ENCODE data around the gene FAM168A.

Gene FAM168A

DNA sequence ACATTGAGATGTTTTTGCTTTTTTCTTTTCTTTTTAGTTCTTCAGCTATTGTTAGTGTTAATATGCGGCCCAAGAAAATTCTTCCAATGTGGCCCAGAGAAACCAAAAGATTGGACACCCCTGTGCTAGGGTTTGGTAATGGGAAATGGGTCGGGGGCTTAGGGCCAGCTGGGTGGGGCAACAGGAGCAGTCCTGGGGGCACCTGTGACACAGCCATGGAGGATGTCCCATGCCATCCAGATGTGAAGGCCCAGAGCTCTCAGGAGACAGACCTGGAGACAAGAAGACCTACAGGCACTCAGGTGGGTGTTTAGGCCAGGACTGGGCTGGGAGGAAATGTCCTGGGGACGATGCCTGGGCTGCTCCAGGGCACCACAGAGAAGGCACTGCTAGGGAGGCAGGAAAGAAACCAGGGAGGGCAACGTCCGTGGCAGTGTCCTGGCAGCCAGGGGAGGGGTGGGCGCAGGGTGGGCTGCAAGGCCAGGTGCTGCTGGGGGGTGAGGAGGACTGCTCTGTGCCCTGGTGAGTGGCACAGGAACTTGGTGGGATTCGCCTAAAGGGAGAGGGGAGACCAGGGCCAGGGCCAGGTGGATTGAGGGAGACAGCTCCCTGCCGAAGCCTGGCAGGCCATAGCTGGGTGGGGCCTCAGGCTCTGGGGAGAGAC is 200.3 kb downstream of the FAM168A start:
- no peak for DNase-seq

DNA sequence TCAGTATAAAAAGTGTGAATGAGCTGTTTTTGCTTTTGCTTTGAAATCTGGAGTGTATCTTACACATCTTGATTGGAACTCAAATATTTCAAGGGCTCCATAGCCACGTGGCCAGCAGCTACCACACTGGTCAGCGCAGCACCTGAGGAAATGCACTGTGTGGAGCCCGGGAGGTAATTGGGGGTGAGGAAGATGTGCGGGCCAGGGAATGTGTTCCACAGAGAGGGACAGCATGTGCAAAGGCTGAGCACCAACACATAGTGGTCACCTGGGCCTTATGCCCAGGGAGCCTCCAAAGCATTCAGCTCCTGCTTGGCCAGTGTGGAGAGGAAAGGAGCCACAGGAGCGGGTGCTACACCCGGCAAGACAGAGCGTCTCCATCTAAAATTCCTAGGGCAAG is 200.9 kb downstream of the FAM168A start:
- no peak for DNase-seq

DNA sequence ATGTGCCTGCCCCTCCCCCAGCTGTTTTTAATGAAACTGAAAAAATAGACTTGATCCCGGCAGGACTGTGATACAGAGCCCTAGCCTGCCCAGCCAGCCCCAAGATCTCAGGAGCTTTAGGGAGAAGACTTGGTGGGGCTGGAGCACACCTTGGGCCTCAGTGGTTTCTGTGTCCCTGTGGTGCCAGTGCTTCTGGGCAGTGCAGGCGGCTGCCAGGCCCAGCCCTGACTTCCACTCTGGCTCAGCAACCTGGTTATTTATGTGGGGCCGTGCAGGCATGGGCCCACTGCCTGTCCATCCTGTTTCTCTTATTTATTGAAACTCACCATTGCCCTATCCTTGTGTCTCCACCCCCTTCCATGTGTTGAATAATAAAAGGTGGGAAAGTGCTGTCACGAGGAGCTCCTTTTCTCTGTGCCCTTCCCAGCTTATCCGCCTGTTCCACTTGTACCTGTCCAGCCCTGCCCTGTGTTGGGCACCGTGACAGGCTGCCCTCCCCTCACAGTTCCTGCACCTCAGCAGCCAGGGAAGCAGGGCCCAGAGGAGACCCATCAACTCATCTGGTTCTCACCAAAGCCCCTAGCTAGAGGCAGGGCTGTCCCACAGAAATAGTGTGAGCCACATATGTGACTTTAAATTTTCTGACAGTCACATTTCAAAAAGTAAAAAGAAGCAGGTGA is 201.5 kb downstream of the FAM168A start:
- DNase-seq: no peak

DNA sequence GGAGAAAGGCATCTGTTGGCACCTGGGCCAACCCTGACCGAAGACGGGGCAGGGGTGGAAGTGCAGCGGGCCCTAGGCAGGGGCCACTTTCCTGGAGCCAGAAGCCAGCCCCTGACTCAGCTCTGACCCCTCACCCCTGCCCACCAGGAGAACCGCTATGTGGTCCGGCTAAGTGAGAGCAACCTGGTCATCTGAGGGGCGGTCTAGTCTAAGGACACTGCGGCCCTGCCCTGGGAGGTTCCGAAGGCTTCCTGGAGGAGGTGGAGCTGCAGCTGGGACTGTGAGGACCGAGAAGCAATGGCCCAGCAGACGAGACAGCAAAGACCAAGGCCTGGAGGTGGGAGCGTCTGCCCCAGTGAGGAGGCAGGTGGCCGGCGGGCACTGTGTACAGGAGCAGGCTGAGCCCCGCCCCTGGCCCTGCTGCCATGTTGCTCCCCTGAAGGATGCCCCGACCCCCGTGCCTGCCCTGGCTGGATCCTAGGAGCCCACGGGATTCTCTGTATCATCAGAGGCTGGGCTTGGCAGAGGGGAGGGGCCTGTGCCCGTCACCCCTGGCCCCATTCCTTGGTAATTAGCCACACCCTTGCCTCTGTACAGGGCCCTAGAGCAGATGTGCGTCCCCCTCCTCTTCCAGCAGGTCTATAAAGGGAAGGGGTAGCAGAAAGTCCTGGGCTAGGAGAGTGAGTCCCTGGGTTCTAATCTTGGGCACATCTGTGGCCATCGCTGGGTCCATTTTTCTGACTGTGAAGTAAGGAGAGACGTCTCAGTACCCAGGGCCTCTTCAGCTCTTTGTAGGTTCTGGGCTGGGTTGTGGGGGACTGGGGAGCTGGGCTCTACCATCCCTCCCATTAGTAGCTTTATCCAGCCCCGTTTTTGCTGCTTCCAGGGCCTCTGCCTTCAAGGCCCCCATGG is 202.4 kb downstream of the FAM168A start:
- DNase-seq: no peak

DNA sequence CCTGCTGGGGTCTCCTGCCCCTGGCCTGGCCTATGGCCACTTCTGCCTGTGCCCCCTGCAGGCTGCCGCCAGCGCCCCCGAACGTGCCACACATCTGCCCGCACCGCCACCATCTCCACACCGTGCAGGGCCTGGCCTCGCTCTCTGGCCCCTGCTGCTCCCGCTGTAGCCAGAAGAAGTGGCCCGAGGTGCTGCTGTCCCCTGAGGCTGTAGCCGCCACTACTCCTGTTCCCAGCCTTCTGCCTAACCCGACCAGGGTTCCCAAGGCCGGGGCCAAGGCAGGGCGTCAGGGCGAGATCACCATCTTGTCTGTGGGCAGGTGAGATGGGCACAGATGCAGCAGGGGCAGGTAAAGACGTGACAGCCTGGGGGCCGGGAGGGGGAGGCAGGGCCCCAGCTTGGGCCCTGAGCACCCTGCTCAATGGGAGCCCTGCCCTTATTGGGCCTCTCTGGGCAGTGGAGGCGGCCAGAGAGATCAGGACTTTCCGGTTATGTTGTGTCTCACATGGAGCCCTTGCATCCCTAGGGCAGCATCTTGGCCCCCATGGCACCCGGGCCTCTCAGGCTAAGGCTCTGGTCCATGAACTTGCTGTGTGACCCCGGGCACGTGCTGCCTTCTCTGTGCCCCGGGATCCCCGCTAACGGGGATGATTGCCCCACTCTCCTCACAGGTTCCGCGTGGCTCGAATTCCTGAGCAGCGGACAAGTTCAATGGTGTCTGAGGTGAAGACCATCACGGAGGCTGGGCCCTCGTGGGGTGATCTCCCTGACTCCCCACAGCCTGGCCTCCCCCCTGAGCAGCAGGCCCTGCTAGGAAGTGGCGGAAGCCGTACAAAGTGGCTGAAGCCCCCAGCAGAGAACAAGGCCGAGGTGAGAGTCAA is 203.3 kb downstream of the FAM168A start:
- no peak for DNase-seq

DNA sequence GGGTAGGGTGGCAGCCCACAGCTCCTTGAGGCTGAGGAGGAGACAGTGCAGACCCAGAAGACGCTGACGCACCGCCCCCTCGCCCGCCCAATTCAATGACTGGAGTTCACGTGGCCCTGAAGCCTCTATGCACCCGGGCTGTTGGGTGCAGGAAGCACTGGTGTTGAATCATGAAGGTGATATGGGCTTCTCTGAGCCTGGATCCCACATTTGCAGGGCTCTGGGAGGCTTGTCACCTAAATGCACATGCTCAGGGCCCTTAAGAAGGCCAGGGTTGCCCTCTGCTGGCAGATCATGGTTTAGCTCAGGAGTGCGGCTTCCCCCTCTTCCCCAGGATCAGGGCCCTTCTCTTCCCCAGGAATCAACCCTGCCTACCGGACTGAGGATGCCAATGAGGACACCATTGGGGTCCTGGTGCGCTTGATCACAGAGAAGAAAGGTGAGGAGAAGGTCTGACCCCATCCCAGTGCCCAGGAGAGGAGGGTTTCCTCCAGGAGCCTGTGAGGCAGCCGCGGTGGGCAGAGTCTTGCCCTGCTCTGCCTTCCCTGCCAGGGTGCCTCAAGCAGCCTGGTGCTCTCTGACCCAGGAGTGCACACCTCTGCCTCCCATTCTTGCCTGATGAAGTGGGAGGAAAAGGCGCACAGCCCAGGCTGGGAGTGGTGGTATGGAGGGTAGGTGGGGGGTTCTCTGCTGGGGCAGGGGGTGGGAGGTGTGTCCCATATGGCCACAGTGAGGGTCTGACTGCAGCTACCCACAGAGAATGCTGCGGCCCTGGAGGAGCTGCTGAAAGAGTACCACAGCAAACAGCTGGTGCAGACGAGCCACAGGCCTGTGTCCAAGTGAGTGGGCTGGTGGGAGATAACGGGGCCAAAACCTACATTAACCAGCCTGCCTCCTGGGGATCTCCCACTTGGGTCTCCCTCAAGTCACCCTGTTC is 204.2 kb downstream of the FAM168A start:
- peak; percentile 66 for DNase-seq

DNA sequence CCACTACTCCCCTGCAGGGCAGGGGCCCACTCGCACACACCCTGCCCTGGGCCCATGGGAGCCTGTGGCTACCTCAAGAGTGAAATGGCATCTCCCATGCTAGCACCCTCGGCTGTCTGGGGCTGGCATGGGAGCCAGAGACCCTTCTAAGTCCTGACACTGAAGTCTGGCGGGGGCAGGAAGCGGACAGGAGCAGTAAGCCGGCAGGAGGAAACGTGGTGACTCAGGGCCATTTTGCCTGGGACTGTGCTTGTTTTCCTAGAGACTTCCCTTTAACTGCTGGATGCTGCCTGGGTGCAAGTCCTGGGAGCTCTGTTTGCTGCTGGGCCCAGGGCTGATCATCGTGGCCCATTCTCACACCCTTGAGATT is 204.9 kb downstream of the FAM168A start:
- DNase-seq: no peak

DNA sequence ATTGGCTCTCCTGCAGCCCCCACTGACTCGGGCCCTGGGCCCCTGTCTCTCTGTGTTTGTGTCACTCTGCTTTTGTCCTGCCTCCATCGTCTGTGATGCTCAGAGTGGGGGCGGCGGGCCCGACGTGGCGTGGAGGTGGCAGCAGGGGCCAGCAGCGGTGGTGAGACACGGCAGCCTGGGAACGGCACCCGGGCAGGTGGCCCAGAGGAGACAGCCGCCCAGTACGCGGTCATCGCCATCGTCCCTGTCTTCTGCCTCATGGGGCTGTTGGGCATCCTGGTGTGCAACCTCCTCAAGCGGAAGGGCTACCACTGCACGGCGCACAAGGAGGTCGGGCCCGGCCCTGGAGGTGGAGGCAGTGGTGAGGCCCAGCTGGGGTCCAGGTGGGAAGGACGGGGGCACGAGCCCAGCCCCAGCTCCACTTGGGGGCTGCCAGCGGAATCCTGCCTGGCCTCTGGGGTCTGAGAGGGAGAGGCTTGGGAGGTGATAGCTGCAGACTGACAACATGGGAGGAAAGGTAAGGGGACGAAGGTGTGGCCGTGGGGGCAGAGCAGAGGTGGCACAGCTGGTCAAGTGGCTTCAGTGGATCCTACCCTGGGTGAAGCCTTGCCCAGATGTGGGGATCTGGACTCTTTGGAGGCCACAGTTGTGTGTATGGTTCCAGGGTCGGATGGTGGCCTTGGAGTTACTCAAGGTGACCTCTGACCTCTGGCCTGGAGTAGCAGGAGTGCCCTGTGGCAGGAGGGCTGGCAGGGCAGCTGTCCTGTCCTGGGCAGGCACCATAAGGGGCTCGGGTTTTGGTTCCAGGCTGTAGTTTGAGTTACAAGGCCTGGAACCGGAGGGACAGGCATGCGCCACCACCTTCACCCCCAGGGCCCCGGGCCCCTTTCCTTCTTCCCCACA is 205.6 kb downstream of the FAM168A start:
- no peak for DNase-seq

DNA sequence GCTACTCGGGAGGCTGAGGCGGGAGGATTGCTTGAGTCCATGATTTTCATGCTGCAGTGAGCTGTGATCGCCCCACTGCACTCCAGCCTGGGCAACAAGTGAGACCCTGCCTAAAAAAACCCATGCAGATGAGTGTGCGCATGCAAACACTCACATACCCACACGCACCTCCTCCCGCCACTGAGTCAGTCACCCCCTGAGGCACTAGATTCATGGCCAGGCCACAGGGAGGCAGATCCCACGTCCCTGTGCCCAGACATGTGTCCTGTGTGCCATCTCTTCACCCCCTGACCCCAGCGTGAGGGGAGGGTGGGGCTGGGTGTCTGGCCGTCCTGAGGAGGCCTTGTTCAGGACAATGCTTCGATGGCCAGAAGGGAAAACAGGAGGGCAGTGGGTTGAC is 206.2 kb downstream of the FAM168A start:
- DNase-seq: no peak

DNA sequence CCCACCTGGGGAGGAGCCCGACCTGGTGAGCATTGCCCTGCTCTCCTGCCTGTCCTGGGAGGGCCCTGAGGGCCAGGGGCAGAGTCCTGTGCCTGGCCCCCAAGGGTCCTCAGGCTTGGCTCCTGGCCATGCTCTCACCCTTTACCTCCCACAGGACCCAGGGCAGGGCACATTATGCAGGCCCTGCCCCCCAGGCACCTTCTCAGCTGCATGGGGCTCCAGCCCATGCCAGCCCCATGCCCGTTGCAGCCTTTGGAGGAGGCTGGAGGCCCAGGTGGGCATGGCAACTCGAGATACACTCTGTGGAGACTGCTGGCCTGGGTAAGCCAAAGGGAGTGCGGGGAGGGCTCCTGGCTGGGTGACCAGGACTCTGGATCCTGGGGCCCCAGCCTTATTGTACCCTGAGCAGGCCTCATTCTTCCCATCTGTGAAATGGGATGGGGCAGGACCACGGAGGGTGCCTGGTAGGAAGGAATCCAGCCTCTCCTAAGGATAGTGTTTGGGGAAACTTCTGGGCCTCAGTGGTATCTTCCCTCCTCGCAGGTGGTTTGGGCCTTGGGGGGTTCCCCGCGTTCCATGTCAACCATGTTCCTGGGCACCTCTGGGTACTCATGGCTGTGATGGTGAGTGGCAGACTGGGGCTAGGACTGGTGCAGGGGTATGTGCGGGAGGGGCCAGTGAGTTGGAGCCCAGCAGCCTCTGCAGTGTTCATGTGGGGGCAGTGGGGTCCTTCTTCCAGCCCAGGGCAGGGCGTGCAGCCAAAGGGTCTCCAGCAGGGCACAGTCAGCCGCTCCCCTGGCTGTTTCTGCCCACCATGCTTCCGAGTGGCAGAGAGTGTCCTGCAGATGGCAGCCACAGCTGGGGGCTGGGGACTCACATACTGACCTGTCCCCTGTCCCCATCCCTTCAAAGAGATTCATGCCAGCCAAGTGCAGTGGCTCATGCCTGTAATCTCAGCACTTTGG is 207.0 kb downstream of the FAM168A start:
- no peak for DNase-seq

DNA sequence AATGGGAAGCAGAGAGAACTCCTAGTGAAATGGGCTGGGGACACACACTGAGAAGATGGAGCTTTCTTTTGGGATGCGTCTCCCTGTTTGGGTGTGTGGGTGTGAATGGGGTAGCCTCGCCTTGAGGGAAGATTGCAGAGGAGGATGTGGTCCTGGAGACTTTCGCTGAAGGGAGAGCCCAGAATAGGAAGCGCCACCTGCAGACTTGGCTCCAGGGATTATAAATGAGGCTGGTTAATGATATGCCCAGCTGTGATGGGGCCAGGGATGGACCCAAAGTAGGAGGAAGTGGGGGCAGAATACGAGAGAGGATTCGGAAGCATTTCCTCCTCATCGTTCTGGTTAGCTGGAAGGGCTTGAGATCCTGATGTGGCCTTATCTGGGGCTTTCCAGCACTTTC is 208.0 kb downstream of the FAM168A start:
- DNase-seq: no peak

DNA sequence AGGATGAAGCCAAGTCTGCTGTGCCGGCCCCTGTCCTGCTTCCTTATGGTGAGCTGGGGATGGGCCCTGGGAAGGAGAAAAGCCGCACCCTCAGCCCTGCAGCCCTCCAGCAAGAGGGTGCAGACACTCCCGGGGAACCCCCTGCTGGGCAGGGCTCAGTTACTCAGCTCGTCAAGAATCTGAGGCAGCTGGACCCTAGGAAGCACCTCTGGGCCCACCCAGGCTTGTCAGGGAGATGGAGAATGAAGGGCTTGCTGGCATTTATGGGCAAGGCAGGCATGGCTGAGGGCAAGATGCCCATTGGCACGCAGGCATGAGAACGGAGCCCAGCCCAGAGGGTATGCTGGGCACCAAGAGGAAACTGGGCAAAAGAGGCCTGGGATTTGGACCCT is 208.8 kb downstream of the FAM168A start:
- no peak for DNase-seq

DNA sequence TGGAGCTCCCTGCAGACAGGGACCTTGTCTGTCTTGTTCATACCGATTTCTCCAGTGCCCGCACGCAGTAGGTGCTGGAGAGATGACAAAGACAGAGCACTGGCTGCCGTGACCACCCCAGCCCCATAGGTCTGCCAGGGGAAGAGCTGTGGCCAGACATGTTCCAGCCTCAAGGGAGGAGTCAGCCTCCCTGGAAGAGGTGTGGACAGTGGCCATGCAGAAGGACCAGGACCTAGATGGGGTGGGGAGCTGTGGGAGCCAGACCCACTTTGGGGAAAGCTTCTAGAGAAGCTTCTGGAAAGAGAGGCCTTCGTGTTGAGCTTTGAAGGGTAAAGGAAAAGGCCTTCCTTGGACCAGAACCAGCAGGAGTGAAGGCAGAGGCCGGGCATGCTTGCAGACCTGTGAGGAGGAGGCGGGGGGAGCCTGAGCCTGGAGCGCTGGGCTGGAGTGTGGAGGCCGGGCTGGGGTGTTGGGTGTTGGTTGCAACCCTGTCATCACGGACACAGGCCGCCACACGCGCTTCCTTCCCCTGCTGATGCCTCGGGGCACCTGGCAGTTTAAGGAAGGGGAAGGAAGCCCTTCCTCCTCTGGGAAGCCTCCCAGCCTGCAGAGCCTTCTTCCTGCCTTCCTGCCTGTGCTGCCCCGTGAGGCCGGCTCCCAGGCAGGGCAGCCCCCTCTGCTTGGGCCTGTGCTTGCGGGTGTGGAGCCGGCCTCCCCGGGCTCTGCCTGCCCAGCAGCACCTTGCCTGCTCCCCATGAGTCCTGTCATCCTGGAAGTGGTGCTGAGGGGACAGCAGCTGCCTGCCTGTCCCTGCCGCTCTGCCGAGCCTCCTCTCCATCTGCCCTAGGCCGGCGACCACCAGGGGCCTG is 209.4 kb downstream of the FAM168A start:
- no peak for DNase-seq

DNA sequence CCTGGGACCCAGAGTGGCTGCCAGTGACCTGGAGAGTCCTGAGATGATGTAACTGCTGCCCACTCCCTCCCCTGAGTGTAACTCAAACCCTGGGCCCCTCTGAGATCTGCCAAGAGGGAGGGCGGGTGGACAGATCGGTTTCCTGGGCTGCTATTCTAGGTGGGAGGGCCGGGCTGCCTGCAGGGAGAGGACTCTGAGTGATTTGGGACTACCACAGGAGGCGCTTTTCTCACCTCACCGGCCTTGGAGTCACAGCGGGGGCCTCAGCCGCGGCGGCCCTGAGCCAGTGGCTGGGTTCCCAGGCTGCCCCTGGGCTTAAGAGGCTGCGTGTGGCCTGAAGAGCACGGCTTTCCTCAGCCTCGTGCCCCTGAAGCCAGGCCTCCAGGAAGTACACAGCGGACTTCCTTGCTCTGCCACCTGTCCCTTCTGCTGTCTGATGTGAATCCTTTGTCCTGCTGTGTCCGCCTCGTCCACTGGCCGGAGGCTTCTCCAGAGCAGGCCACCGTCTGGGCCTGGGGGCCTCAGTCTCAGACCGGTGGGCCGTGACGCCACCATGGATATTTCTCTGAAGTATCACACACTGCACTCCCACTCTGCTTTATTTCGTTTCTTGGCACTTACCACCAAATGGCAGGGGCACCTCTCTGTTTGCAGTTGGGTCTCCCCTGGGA is 210.2 kb downstream of the FAM168A start:
- no peak for DNase-seq

DNA sequence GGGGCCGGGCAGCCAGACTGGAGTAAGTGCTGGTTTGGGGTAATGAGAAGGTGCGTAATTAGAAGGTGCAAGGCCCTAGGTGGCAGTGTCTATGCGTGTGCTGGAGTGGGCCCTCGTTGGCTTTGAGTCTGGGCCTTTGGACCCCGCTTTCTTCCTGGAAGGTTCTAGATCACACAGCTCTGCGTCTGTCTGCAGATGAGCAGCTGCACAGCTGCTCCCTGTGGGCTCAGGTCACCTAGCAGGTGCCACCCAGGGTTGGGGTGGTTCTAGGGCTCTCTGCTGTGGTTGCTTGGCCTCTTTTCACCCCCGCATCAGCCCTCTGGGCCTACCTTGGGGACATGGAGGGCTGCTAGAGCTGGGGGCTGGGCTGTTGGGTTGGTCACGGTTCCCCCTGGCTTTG is 211.4 kb downstream of the FAM168A start:
- no peak for DNase-seq

DNA sequence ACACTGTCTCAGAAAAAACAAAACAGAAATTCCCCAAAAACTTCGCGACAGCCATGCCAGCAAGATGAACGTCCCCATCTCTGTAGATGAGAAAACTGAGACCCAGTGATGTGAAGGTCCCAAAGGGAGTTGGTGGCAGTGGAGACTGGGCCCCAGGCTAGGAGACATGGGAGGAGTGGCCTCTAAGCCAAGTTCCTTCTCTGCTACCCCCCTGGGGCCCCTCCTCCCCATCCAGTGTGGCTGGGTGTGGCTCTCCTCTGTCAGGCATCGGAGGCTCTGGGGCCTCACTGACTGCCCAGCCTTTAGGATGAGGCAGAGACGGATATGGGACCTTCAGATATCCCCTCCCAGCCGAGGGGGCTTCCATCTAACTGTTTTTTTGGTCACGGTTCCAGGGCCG is 211.9 kb downstream of the FAM168A start:
- DNase-seq: no peak

DNA sequence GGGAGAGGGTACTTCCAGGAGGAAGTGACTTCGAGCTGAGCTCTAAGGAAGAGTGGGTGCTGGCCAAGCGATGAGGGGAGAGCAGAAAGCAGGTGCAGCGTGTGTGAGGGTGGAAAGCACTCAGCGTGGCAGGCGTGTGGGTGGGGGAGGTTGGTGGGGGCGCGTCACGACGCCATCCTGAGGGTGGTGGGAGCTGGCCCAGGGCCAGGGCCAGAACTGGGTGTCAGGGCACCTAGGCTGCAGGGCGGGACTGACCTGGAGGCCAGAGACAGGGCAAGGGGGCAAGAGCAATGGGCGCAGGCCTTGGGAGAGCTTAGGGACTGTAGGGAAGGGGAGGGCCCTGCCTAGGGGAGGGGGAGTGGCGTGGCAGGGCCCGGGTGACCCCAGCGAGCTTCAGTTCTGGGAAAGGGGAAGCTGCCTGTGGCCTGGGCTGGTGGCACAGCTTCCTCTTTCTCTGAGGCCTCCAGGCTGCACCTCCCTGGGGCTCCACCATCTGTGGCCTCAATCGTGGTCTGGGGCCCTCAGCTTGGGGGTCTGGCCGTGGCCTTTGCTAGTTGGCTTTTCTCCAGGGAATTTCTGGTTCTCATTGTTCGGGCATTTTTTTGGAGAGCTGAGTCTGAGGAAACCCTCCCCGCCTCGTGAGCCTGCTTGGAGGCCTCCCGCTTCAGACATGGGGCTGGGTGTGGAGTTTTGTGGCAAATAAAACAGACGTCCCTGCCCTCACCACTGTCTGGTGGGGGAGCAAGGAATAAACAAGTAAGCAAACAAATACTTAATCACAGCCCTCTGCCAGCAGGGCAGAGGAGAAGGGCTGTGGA is 212.8 kb downstream of the FAM168A start:
- DNase-seq: no peak
